MG63 (cell line): ENCODE data around the gene IRF2BPL. TPM values are rescaled to one million over a fixed set of nuclear protein-coding genes. Genes with fewer than 3 reads are reported as not detected.

ENCODE experiments used
- DNase-seq: peaks from one replicate; pipeline ENCODE4 v3.0.0-alpha.2; 2020
- H3K27me3 ChIP-seq: fragments of 250-450 bp; sonication (Bioruptor Pico); 2 replicates; pipeline ENCODE4 v1.5.1; 2020; ENCODE audit warnings: mild to moderate bottlenecking, moderate library complexity
- H3K36me3 ChIP-seq: fragments of 250-450 bp; sonication (Bioruptor Pico); 2 replicates; pipeline ENCODE4 v1.5.1; 2020; ENCODE audit warnings: mild to moderate bottlenecking, moderate library complexity
- H3K4me3 ChIP-seq: fragments of 250-450 bp; sonication (Bioruptor Pico); 2 replicates; pipeline ENCODE4 v1.5.1; 2020; ENCODE audit warnings: mild to moderate bottlenecking, moderate library complexity
- H3K9me3 ChIP-seq: fragments of 250-450 bp; sonication (Bioruptor Pico); 2 replicates; pipeline ENCODE4 v1.5.1; 2020; ENCODE audit warnings: mild to moderate bottlenecking, moderate library complexity
- total RNA-seq: library from RNA; depleted of rRNA; stranded (reverse); fragments of >200 nt; shearing (Covaris generic); gene quantifications from 2 replicates; pipeline ENCODE4 v1.2.3, GENCODE V29; 2014; ENCODE audit warnings: low replicate concordance

IRF2BPL gene
- total RNA-seq, 1 experiment from 2014 or later = 34.9 TPM

- Histone ChIP-seq H3K9me3 (no peaks in the 10 kb centered on the region), H3K4me3 (peak overlapping the region; percentile 25), H3K27me3 (no peaks in the 10 kb centered on the region), H3K36me3 (no peaks in the 10 kb centered on the region)
- peak; percentile 61 for DNase-seq
These were observed 12.5 kb upstream of the IRF2BPL start for GRCh38 chr14:77040741-77041653.

GRCh38 chr14:77040059-77040740 lies 11.7 kb upstream of the IRF2BPL start:
- Histone ChIP-seq H3K27me3 (no peaks in the 10 kb centered on the region), H3K9me3 (no peaks in the 10 kb centered on the region), H3K36me3 (no peaks in the 10 kb centered on the region), H3K4me3 (peak overlapping the region; percentile 25)
- DNase-seq = peak; percentile 87

GRCh38 chr14:77039285-77040058 lies 11.0 kb upstream of the IRF2BPL start:
- Histone ChIP-seq H3K36me3 (no peaks in the 10 kb centered on the region), H3K27me3 (no peaks in the 10 kb centered on the region), H3K9me3 (no peaks in the 10 kb centered on the region), H3K4me3 (peak overlapping the region; percentile 20; the same call in 1 of the 2 replicates)
- DNase-seq = no peak

- no peak overlapping the region for H3K4me3 ChIP-seq
- H3K27me3 ChIP-seq = no peaks in the 10 kb centered on the region
- DNase-seq = peak; percentile 70
- no peaks in the 10 kb centered on the region for H3K9me3 ChIP-seq
- no peaks in the 10 kb centered on the region for H3K36me3 ChIP-seq
These were observed 9.5 kb upstream of the IRF2BPL start for GRCh38 chr14:77037938-77038568.

- Histone ChIP-seq H3K4me3 (no peak overlapping the region), H3K36me3 (no peaks in the 10 kb centered on the region), H3K27me3 (no peaks in the 10 kb centered on the region), H3K9me3 (no peaks in the 10 kb centered on the region)
- no peak for DNase-seq
These were observed 8.9 kb upstream of the IRF2BPL start for GRCh38 chr14:77037215-77037937.

- Histone ChIP-seq H3K4me3 (no peak overlapping the region), H3K9me3 (no peaks in the 10 kb centered on the region), H3K27me3 (no peaks in the 10 kb centered on the region), H3K36me3 (no peaks in the 10 kb centered on the region)
- no peak for DNase-seq
These were observed 8.1 kb upstream of the IRF2BPL start for GRCh38 chr14:77036484-77037214.

GRCh38 chr14:77035267-77035666 lies 6.8 kb upstream of the IRF2BPL start:
- DNase-seq = no peak
- Histone ChIP-seq H3K36me3 (no peaks in the 10 kb centered on the region), H3K9me3 (no peaks in the 10 kb centered on the region), H3K4me3 (no peak overlapping the region), H3K27me3 (no peaks in the 10 kb centered on the region)

- H3K27me3 ChIP-seq = no peaks in the 10 kb centered on the region
- peak overlapping the region; percentile 43 for H3K4me3 ChIP-seq
- H3K36me3 ChIP-seq = no peaks in the 10 kb centered on the region
- H3K9me3 ChIP-seq = no peaks in the 10 kb centered on the region
- peak; percentile 87 for DNase-seq
These were observed 5.4 kb upstream of the IRF2BPL start for GRCh38 chr14:77033622-77034589.

- Histone ChIP-seq H3K36me3 (no peaks in the 10 kb centered on the region), H3K9me3 (no peaks in the 10 kb centered on the region), H3K4me3 (peak overlapping the region; percentile 43), H3K27me3 (no peaks in the 10 kb centered on the region)
- peak; percentile 96 for DNase-seq
These were observed 4.5 kb upstream of the IRF2BPL start for GRCh38 chr14:77032844-77033621.

GRCh38 chr14:77032491-77032843 lies 4.0 kb upstream of the IRF2BPL start:
- no peak for DNase-seq
- H3K27me3 ChIP-seq = no peaks in the 10 kb centered on the region
- H3K36me3 ChIP-seq = no peaks in the 10 kb centered on the region
- H3K4me3 ChIP-seq = no peak overlapping the region; the same call in none of the 2 replicates
- H3K9me3 ChIP-seq = no peaks in the 10 kb centered on the region

- H3K9me3 ChIP-seq = no peaks in the 10 kb centered on the region
- no peaks in the 10 kb centered on the region for H3K27me3 ChIP-seq
- DNase-seq = peak; percentile 54
- H3K4me3 ChIP-seq = no peak overlapping the region
- no peaks in the 10 kb centered on the region for H3K36me3 ChIP-seq
These were observed 3.4 kb upstream of the IRF2BPL start for GRCh38 chr14:77031759-77032490.

- H3K4me3 ChIP-seq = peak overlapping the region; percentile 73
- peak; percentile 81 for DNase-seq
- peaks cover 28% of the 10 kb centered on the region for H3K36me3 ChIP-seq
- no peaks in the 10 kb centered on the region for H3K27me3 ChIP-seq
- no peaks in the 10 kb centered on the region for H3K9me3 ChIP-seq
These were observed 747 bp downstream of the IRF2BPL start for GRCh38 chr14:77027538-77028383.
